NCI-H1417 (cell line): ENCODE results near the gene SHTN1.
A peak's percentile ranks its signal among the peaks of the same experiment; 100 is the strongest.

Source experiments
- DNase-seq, 3 experiments: peaks; one replicate each; lab custom pipeline; 2025; lab: John Stamatoyannopoulos, UW

Gene SHTN1

GRCh38 chr10:116836083-116836482 is 168.9 kb downstream of the SHTN1 start:
- DNase-seq: peak; percentile 67 to 95 (median 81)

DNA sequence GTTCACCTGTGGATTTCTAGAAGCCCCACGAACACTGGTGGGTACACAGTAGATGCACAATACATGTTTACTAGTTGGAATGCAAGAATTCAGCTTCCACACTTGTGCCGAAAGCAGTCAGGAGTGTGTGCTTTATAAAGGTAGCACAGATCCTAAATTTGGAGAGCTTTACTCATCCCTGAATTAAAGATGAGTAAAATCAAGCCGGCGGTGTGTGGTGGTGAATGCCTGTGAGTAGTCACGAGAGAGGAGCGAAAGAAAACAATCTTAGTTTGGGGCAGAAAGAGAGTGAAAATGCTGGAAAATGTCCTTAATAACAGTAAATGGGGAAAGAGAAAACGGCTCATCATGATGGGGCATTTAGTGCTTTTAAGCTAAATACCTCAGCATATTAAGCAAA is 169.3 kb downstream of the SHTN1 start:
- DNase-seq: peak in 1 of 3 experiments; percentile 26

DNA sequence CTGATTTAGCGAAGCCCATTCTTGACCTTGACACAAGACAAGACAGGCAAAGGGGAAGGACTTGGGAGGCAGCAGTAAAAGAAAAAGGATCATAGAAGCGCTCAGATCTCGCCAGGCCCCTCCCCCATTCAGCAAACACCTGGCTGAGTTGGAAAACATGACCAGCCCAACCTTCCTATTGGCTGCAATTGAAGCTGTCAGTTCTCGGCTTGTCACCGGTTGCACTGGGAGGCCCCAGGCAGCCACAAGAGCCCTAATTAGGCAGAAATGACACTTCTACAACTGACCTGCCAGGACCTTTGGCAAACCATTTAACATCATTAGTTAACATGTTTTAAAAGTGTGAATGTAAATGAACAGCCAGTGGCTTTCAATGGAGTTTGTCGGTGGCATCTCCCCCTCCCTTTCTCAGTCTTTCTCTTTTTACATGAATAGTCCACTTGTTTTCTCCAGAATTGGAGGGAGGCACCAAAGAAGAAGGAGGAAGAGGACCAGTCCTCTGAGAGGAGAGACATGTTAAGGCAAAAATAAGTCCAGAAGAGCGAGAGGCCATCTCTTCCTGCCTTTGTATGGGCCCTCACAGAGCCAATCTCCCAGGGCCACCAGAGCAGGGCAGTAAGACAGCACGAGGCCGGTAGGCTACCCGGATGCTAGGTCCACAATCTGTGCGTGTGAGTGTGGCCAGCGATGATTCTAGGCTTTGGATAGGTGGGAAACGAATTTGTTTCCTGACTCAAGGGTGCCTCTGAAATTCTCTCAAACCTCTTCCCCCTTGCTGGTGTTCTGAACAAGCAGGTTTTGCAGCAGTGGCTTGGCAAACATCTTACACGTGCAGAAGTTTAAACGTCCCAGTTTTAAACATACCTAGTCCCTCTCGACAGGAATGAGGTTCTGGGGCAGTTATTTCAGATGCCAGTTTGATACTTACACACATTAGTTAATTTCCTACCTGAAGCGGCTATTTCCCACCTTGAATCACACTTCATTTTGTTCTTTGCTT is 170.7 kb downstream of the SHTN1 start:
- DNase-seq: peak; percentile 75 to 88 (median 76)

DNA sequence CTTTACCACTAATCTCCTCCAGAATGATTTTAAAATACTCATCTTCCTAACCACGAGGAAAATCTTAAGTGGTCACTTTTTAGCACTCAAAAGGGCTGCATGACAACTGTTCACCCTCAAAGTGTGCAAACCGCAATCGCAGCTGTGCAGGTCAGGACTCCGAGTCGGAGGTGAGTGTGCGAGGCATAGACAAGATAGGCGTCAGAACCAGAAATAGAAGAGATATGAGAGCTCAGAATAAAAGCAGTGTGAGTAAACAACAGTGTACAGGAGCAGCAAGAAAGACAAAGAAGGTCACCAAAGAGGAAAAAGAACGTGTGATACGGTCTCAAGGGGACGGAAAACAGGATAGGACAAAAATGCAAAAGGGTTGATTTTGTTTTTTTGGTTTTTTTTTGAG is 173.2 kb downstream of the SHTN1 start:
- DNase-seq: peak in 1 of 3 experiments; percentile 36
